Gastroesophageal sphincter (tissue), 3 donors: ENCODE results near the gene BCL2.

ENCODE experiments used
- CTCF ChIP-seq, 4 experiments: fragments of 200-600 bp in 2 of 4; fragments of 450-650 bp in 2 of 4; sonication (generic) in 1 of 4; IDR thresholded peaks; one replicate each; pipeline ENCODE4 v1.5.1; 2017 to 2019; ENCODE audit warnings: antibody characterized with exemption in 4 of 4, mild to moderate bottlenecking in 2 of 4, moderate library complexity in 2 of 4
- EP300 ChIP-seq: sonication (generic); formaldehyde crosslinking; IDR thresholded peaks from one replicate; pipeline ENCODE4 v1.6.1; 2017; ENCODE audit warnings: antibody characterized with exemption, mild to moderate bottlenecking
- POLR2A ChIP-seq, 2 donors: fragments of 450-650 bp; IDR thresholded peaks; one replicate each; pipeline ENCODE4 v1.6.1; 2017; ENCODE audit warnings: antibody characterized with exemption in 2 of 2, mild to moderate bottlenecking in 2 of 2, moderate library complexity in 1 of 2
- POLR2AphosphoS5 ChIP-seq: sonication (generic); formaldehyde crosslinking; IDR thresholded peaks from one replicate; pipeline ENCODE4 v1.6.1; 2017; ENCODE audit warnings: antibody characterized with exemption

GRCh38 chr18:63179422-63179821, 140.1 kb downstream of the BCL2 start:
- TF ChIP-seq EP300 (no peak), CTCF (IDR thresholded peaks at IDR 0.05) (no peak), POLR2AphosphoS5 (no peak), POLR2A (IDR thresholded peaks at IDR 0.05) (no peak)
